ENCODE measurements around the gene TCEA2.

Gene TCEA2

GRCh38 chr20:64095455-64095854 lies 32.5 kb downstream of the TCEA2 start:
- no peak for DNase-seq (ENCODE audit: low read depth)

GRCh38 chr20:64095927-64096326 lies 32.9 kb downstream of the TCEA2 start:
- DNase-seq (ENCODE audit: low read depth) = no peak

DNA sequence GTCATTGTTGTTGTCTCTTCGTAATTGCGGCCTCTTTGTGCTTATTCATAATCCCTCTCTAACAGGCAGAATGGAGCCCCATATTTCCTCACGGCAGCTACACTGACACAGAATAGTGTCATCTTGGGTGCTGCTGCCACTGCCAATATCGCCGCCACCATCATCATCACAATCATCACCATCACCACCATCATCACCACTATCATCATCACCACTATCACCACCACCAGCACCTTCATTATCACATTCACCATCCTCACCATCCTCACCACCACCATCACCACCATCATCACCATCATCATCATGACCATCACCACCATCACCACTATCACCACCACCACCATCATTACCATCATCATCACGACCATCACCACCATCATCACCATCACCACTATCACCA lies 33.5 kb downstream of the TCEA2 start:
- no peak for DNase-seq (ENCODE audit: low read depth)

- no peak for DNase-seq (ENCODE audit: low read depth)
Observed at GRCh38 chr20:64098471-64099013, 35.5 kb downstream of the TCEA2 start.

- DNase-seq (ENCODE audit: low read depth) = no peak
Observed at GRCh38 chr20:64099086-64099786, 36.2 kb downstream of the TCEA2 start.

DNA sequence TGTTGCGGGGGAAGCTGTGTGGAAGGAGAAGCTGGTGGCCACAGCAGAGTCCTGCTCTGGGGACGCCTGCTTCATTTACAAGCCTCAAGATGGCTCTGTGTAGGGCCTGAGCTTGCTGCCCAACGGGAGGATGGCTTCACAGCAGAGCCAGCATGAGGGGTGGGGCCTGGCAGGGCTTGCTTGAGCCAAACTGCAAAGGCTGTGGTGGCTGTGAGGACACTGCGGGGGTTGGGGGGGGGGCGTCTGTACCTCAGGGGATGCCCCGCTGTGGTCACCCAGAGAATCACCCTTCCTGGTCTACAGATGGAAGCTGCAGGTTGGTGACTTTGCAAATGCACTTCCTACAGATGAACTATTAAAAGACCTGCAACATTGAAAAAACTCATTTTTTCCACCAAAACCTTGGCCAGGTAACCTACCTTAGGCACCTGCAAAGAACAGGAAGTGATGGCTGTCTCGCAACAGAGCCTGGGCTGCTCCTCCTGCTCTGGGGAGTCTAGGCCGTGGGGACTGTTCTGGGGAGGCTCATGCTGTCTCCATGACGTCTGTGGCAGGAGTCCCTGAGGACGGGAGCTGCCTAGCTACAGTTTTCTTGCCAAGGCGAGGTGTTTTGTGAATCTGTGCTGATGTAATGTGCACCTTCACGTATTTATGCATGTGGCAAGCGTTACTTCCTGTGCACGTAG lies 37.0 kb downstream of the TCEA2 start:
- no peak for DNase-seq (ENCODE audit: low read depth)

DNA sequence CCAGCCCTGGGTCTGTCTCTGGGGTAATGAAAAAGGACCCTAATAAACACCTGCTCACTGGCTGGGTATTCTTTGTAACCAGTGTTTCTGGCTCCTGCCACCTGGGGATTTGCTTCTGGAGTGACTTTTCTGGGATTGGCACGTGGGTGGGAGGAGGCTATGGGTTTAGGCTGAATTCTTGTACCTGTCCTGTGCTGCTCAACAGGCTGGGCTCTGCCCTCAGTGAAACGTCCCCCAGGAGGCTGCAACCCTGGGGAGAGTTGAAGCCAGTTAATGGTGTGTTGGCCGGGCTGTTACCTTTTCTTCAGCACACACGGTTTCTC lies 37.5 kb downstream of the TCEA2 start:
- no peak for DNase-seq (ENCODE audit: low read depth)

DNA sequence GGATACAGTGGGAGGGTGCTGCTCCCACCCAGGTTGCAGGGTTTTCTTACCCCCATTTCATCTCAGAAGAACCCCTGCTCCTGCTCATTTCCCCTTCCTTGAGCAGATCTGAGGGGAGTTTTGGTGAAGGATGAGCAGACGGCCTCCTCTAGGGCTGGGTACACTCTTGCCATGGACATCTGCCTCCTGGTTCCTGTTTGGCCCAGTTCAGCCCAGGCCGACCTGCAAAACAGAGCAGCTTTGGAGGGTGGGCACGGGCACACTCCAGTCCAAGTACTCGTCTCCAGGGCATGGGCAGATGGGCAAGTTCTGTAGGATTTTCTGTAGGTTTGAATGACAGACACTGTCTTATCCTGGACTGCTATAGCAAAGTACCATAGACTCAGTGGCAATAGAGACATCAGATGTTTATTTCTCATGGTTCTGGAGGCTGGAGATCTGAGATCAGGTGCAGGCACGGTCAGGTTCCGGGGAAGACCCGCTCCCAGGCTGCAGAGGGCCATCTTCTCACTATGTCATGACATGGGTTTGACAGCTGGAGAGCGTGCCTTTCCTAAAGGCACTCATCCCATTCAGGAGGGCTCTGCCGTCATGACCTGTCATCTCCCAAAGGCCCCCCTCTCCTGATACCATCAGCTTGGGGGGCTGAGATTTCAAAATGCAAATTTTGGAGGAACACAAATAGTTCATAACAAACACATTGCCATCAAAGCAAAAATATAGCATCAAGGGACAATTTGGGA lies 38.1 kb downstream of the TCEA2 start:
- DNase-seq (ENCODE audit: low read depth) = no peak

- no peak for DNase-seq (ENCODE audit: low read depth)
Observed at GRCh38 chr20:64101731-64102621, 39.0 kb downstream of the TCEA2 start.

GRCh38 chr20:64102647-64103354 lies 39.8 kb downstream of the TCEA2 start:
- DNase-seq (ENCODE audit: low read depth) = no peak

GRCh38 chr20:64103871-64104666 lies 41.1 kb downstream of the TCEA2 start:
- no peak for DNase-seq (ENCODE audit: low read depth)

DNA sequence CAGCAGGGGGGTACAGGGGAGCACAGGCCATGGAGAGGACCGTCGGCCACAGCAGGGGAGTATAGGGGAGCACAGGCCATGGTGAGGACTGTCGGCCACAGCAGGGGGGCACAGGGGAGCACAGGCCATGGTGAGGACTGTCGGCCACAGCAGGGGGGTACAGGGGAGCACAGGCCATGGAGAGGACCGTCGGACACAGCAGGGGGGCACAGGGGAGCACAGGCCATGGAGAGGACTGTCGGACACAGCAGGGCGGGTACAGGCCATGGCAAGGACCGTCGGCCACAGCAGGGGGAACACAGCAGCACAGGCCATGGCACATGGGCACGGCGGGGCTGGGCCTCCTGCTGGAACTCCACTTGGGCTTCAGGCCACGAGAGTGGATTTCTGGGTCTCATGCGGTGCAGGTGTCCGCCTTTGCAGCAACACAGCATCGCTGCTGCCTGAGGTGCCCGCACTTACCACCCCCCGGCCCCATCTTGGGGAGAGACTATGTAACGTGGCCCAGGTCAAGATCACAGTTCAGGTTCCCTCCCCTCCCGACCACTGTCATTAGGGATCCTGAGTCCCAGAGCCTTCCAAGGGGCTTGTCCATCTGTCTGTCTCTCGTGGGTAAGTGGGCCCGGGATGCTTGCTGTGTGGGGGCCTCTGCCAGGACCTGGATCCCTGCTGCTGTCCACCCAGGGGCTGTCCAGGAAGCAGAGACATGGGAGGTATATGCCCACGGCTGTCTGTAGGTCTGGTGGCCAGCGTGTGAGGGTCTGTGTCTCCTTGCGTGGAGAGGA lies 41.9 kb downstream of the TCEA2 start:
- no peak for DNase-seq (ENCODE audit: low read depth)

DNA sequence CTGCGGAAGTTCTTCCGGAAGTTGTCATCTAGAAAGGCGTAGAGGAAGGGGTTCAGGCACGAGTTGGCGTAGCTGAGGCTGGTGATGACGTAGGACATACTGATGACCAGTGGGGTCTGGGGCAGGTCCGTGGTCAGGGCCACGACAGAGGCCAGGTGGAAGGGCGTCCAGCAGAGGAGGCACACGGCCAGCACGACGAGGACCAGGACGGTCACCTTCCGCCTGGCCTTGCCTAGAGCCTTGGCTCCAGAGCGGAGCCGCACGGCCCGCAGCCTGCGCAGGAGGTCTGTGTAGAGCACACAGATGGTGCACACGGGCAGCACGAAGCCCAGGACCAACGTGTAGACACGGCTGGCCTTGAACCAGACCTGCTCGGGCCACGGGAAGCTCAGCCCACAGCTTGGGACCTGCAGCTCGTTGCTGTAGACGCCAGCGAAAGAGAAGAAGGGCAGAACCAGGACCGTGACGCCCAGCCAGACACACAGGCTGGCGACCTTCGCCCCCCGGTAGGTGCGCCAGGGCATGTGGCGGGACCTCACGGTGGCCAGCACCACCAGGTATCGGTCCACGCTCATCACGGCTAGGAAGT lies 42.9 kb downstream of the TCEA2 start:
- no peak for DNase-seq (ENCODE audit: low read depth)

GRCh38 chr20:64106435-64106961 lies 43.5 kb downstream of the TCEA2 start:
- no peak for DNase-seq (ENCODE audit: low read depth)

DNA sequence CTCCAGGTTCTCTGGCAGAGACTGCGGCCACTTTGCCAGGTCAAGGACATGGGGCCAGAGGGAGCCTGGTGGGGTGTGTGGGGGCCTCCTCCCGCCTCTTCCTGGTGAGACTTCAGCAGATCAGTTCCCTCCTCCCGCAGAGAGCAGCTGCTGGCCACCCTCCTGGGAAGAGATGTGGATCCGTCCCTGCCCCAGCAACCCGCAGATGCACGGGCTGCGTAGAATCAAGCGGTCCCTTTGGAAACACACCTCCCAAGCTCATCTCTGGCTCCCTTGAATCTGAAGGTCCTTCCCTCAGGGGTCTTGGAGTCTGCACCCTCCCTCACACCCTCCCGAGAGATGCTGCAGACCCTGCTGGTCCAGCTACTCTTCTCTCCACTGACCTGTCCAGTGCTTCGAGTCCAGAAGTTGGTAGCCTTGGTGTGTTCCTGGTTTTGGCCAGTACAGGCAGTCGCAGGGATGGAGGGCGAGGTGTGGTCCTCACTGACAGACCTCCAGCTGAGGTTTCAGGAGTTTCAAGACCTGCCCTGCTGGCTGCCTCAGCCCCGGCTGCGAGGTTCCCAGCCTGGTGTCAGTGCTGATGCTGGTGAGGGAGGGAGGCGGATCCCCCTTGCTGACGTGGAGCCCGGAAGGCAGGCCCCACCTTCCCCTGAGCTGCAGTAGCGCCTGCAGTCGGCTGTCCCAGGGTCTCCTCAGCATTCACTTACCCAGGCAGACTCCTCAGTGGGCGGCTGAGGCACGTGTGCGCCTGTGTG lies 44.2 kb downstream of the TCEA2 start, which contains the start of gene NPBWR2:
Gene NPBWR2, minus strand, starts transcription at position 585 of the 755 bp plus-strand sequence. CDS start 734 bp downstream, outside the sequence.
- DNase-seq (ENCODE audit: low read depth) = no peak

DNA sequence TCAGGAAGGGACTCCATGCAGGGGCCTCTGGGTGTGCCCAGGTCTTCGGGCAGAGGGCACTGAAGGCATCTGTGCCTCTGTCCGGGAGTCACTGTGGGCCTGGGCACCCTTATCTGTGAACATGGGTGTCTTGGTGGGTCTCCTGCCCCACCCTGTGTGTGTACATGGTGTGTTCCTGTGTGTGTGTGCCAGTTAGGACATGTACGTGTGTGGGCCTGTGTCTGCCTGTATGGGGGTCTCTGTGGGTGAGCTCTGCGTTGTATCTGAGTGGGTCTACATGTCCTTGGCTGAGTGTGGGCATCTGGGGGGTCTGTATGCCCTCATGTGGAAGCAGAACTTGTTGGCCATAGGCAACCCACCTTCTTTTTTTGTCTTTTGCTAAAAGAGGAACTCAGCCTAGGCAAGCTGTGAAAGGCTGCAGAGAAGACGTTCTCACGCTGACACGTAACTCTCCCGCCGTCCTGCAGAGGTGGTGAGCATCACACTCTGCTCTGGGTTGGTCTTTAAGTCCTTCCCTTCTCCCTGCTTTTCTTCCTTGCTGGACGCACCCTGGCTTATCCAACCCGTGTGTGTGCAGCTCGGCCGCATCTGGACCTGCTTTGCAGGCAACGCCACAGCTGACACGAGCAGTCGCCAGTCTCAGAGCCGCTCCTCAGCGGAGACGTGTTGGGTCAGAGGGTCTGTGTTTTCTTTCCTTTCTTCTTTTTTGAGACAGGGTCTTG lies 44.9 kb downstream of the TCEA2 start:
- no peak for DNase-seq (ENCODE audit: low read depth)
